Endometrial microvascular endothelial cells (primary cell): ENCODE measurements around the gene SERINC5. TPM values are rescaled to one million over a fixed set of nuclear protein-coding genes. Genes with fewer than 3 reads are reported as not detected.
"Not testable (repeated sequence)": the region's sequence is repeated elsewhere in the genome, so short reads cannot be mapped to it uniquely, and the experiment has no call there.

Source experiments
- in situ Hi-C: cut with HindIII; loops from 2 replicates; pipeline ENCODE4 v1.10.0; 2017; ENCODE audit warnings: low sequenced_read_pairs, low pct_unique_long_range_greater_than_20kb; ENCODE audit errors: inconsistent ontology term
- total RNA-seq: library from RNA; depleted of rRNA; stranded (reverse); fragments of >200 nt; gene quantifications from one replicate; pipeline ENCODE4 v1.2.3, GENCODE V29; 2015; ENCODE audit errors: inconsistent ontology term

Gene SERINC5
- total RNA-seq = 4.2 TPM

DNA sequence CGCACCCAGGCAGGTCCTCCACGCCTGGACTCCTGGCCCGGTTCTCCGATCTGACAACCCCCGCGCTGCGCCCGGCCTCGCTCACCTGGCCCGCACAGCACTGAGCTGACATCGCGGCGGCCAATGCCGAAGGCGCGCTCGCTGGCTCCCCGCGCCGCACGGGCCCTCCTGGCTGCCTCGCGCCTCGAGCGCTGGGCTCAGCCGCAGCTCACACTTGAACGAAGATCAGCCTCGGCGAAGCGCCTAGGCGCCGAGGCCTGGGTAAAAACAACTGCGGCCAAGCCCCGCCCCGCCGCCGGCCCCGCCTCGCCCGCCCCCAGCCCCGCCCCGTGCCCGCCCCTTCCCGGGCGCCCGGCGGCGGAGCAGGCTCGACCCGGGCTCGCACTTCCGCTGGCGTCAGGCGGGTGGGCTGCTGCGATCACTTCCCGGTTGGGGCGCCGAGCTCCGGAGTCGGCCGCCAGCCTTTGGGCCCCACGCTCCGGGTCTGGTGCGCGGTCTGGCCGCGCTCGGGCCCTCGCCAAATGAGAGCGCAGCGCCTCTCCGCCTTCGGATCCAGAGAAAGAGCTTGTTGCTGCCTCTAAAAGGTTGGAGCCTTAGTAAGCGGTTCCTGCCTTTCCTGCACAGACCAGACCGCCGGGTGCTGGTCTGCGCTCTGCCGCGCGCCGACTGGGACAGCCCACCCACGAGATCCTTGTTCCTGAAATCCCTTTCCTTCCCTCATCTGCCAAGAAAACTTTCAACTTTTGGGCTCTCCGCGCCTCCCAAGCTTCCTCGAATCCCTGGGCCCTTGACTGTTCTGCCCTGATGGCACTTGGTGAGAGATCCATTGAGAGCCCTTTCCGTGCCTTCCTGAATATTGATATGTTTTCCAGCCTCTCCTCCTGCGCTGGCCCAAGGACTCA, at the start of gene SERINC5:
TSS of gene SERINC5 (minus strand) at position 238 of the 902 bp plus-strand sequence. CDS start at position 112, 126 bp downstream.
- in situ Hi-C loops = no loop called here

- in situ Hi-C loops = no loop called here
Measured at GRCh38 chr5:80302636-80303035, 46.8 kb upstream of the SERINC5 start.

DNA sequence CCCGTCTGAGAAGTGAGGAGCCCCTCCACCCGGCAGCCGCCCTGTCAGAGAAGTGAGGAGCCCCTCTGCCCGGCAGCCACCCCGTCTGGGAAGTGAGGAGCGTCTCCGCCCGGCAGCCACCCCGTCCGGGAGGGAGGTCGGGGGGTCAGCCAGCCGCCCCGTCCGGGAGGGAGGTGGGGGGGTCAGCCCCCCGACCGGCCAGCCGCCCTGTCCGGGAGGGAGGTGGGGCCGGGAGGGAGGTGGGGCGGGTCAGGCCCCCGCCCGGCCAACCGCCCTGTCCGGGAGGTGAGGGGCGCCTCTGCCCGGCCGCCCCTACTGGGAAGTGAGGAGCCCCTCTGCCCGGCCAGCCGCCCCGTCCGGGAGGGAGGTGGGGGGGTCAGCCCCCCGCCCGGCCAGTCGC, 45.5 kb upstream of the SERINC5 start:
- in situ Hi-C loops = not testable (repeated sequence)

DNA sequence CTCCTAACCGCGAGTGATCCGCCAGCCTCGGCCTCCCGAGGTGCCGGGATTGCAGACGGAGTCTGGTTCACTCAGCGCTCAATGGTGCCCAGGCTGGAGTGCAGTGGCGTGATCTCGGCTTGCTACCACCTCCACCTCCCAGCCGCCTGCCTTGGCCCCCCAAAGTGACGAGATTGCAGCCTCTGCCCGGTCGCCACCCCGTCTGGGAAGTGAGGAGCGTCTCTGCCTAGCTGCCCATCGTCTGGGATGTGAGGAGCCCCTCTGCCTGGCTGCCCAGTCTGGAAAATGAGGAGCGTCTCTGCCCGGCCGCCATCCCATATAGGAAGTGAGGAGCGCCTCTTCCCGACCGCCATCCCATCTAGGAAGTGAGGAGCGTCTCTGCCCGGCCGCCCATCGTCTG, 44.9 kb upstream of the SERINC5 start:
- in situ Hi-C loops = not testable (repeated sequence)

GRCh38 chr5:80300125-80300524, 44.3 kb upstream of the SERINC5 start:
- in situ Hi-C loops = no loop called here

DNA sequence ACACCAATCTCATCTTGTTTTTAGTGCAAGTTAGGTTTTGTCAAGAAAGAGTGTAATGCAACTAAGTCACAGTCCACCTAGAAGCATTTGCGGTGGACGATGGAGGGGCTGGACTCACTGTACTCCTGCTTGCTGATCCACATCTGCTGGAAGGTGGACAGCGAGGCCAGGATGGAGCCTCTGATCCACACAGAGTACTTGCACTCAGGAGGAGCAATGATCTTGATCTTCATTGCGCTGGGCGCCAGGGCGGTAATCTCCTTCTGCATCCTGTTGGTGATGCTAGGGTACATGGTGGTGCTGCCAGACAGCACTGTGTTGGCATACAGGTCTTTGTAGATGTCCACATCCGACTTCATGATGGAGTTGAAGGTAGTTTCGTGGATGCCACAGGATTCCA, 43.8 kb upstream of the SERINC5 start:
- in situ Hi-C loops = no loop called here

DNA sequence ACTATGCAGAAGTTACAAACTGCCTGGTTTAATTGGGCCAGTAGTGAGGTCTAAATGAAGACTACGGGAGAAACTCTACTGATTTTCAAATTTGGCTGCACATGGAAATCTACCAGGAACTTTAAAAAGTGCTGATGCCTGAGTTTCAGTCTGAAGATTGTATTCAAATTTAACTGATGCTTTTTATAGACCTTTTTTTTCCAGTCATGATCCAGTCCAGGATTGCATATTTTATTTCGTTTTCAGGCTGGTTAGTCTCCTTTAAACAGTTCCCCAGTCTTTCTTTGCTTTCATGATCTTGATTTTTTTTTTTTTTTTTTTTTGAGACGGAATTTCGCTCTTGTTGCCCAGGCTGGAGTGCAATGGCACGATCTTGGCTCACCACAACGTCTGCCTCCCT, 40.3 kb upstream of the SERINC5 start:
- in situ Hi-C loops = no loop called here

GRCh38 chr5:80291761-80292160, 35.9 kb upstream of the SERINC5 start:
- in situ Hi-C loops = no loop called here

GRCh38 chr5:80289320-80289719, 33.5 kb upstream of the SERINC5 start:
- in situ Hi-C loops = no loop called here

GRCh38 chr5:80288177-80288576, 32.3 kb upstream of the SERINC5 start:
- in situ Hi-C loops = no loop called here

- in situ Hi-C loops = no loop called here
Measured at GRCh38 chr5:80284720-80285119, 28.9 kb upstream of the SERINC5 start.

DNA sequence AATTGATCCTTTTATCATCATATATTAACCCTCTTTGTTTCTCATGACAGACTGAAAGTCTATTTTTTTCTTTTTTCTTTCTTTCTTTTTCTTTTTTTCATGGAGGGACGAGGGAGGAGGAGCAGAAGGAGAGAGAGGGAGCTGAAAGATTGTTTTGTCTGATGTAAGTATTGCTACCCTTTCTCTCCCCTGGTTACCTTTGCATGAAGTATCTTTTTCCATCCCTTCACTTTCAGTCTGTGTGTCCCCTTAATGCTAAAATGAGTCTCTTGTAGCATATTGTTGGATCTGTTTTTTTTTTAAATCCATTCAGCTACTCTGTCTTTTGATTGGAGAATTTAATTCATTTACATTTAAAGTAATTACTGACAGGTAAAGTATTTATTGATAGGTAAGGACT, 27.5 kb upstream of the SERINC5 start:
- in situ Hi-C loops = no loop called here

- in situ Hi-C loops = no loop called here
Measured at GRCh38 chr5:80282054-80282453, 26.2 kb upstream of the SERINC5 start.

DNA sequence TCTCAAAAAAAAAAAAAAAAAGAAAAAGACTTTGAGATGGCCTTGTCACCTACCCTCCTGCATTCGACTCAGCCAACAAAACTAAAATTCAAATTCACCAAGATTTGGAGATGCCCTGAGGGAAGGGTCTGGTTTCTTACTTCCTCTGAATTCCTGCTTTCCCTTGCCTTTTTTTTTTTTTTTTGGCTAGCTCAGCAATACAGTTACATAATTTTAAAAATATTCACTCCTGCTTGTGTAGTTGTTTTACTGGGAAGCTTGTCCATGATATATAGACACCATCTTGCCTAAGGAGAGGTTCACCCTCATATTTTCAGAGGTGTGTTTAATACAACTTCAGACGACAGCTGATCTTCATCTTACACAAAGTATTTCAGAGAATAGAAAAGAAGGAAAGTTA, 21.3 kb upstream of the SERINC5 start:
- in situ Hi-C loops = no loop called here

GRCh38 chr5:80276186-80276585, 20.3 kb upstream of the SERINC5 start:
- in situ Hi-C loops = no loop called here

DNA sequence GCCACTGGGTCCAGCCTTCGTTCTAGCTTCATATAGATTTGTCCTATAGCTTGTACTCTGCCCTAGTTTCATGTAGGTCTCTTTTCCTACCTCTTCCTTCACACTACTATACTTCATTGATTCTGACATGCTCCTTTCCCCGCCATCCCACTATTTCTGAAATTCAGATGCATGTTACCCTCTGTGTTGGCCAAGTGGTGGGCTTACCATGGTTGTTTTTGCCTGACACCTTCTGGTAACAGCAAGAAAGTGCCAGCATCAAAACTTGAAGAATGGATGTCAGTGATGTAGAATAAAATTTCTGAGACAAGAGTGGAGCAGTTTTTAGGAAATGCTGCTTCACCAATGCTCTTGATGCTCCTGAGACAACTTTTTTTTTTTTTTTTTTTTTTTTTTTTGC, 19.5 kb upstream of the SERINC5 start:
- in situ Hi-C loops = no loop called here

GRCh38 chr5:80270543-80270942, 14.7 kb upstream of the SERINC5 start:
- in situ Hi-C loops = not testable (repeated sequence)

DNA sequence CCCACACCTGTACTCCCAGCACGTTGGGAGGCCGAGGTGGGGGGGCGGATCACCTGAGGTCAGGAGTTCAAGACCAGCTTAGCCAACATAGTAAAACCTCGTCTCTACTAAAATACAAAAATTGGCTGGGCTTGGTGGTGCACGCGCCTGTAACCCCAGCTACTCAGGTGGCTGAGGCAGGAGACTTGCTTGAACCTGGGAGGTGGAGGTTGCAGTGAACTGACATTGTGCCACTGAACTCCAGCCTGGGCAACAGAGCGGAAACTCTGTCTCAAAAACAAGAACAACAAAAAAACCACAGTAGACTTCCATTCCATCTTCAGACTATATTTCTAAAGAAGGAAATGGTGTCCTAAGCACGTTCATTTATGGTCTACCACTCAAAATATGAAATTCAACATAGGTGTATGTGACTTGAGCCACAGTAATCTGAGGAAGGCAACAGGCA, 14.2 kb upstream of the SERINC5 start:
- in situ Hi-C loops = no loop called here

DNA sequence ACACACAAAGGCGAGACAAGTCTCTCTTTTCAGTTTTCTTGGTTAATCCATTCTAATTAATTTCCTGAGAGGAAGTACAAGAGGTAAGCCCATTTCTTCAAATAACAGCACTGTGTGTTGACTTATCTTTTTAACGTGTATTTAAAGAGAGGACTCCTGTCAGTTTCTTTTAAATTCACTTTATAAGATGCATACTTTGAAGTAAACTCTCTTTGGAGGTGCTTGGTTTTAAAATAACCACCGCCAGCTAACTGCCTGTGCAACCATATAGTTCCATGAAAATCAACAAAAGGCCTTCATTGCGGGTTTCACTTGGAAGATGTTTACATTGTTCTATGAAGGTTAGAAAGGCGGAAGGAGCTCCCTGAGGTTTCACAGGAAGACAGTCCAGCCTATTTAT, 13.1 kb upstream of the SERINC5 start:
- in situ Hi-C loops = no loop called here

DNA sequence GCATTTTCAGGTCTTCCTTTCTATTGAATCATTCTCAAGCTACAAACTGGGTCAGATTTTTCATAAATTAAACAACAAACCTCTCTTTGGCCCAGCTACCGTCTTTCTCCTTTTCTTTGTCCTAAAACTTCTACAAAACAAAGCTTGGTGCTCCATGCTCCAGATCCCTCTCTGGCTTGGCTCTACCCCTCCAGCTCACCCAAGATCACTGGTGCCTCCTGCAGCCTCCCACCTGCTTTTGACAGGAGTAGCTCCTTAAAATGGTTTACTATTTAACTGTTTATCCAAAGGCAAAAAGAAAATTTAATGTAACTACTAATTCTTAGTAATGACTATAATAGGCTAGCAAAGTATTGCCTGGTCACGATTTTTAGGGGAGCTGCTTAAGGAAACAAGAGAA, 10.7 kb upstream of the SERINC5 start:
- in situ Hi-C loops = no loop called here

- in situ Hi-C loops = no loop called here
Measured at GRCh38 chr5:80260461-80260860, 4.6 kb upstream of the SERINC5 start.
